ENCODE data around the gene NOXA1. TPM values are rescaled to one million over a fixed set of nuclear protein-coding genes. Genes with fewer than 3 reads are reported as not detected.

Gene NOXA1
- total RNA-seq, 1 donor from 2014 or later: 12.5 TPM

GRCh38 chr9:137387891-137388560, 35.2 kb upstream of the NOXA1 start:
- no peak for DNase-seq (ENCODE audit: low spot score)

DNA sequence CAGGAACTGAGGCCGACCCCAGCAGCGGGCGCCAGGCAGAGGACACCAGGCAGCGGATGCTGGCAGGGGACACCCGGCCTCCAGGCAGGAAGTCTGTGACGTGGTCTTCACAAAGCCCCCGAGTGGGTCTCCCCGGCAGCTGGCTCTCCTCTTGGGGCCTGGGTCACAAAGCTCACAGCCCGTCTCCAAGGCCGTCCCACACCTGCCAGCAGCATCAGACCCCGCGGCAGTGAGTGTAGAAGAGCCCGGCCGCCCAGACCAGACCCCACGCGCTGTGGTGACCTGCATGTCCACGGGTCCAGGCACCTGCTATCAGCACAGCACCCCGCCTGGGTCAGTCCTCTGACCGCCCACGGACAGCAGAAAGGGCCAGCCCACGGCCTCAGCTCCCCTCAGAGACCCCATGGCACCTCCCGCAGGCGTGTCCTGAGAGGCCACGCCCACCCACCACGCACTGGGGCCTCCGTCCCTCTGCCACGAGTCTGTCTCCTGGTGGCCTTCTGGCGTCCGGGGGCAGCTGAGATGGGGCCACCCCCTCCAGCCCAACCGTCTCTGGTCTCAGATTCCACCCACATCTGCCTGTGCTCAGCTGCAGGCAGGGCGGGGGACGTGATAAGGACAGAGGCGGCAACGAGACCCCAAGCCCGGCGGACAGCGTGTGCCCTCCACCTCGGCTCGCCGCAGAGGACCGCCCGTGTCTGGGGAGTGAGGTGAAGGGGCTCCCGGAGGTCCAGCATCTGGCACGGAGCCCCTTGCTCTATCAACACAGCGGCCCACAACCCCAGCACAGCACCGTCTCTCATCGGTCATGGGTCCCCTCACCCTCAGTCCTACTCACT, 34.4 kb upstream of the NOXA1 start:
- no peak for DNase-seq (ENCODE audit: low spot score)

GRCh38 chr9:137389428-137389746, 33.8 kb upstream of the NOXA1 start:
- DNase-seq (ENCODE audit: low spot score): no peak

GRCh38 chr9:137390553-137391410, 32.4 kb upstream of the NOXA1 start:
- DNase-seq (ENCODE audit: low spot score): no peak

- no peak for DNase-seq (ENCODE audit: low spot score)
Observed at GRCh38 chr9:137391411-137391754, 31.8 kb upstream of the NOXA1 start.

DNA sequence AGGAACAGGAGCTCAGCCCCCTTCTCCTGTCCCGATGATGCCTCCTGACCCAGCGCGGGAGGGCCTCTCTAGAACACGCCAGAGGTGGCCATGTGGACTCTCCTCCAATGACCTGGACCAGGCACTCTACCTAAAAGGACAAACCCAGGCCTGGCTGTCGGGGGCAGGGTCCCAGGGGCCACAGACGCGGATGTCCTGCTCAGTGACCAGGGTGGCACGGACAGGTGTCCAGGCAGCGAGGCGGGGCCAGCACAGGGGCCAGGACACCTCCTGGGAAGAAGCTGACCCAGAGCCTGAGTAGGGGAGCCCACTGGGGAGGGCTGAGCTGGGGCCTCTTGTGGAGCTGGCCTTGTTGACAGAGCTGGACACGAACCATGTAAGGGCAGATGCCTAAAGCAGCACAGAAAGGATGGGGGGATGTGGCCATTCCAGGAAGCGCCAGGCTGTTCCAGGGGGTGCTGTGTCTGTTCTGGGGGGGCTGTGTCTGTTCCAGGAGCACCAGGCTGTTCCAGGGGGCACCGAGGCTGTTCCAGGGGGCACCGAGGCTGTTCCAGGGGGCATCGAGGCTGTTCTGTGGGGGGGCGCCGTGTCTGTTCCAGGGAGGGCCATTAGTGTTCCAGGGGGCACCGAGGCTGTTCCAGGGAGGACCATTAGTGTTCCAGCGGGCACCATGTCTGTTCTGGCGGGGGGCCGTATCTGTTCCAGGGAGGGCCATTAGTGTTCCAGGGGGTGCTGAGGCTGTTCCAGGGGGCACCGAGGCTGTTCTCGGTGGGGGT, 30.8 kb upstream of the NOXA1 start:
- DNase-seq (ENCODE audit: low spot score): no peak

- DNase-seq (ENCODE audit: low spot score): no peak
Observed at GRCh38 chr9:137393176-137394150, 29.7 kb upstream of the NOXA1 start.

GRCh38 chr9:137394866-137395665, 28.1 kb upstream of the NOXA1 start:
- DNase-seq (ENCODE audit: low spot score): no peak

- DNase-seq (ENCODE audit: low spot score): no peak
Observed at GRCh38 chr9:137395666-137396010, 27.6 kb upstream of the NOXA1 start.

- no peak for DNase-seq (ENCODE audit: low spot score)
Observed at GRCh38 chr9:137396227-137396626, 27.0 kb upstream of the NOXA1 start.

GRCh38 chr9:137396634-137397367, 26.4 kb upstream of the NOXA1 start:
- no peak for DNase-seq (ENCODE audit: low spot score)

DNA sequence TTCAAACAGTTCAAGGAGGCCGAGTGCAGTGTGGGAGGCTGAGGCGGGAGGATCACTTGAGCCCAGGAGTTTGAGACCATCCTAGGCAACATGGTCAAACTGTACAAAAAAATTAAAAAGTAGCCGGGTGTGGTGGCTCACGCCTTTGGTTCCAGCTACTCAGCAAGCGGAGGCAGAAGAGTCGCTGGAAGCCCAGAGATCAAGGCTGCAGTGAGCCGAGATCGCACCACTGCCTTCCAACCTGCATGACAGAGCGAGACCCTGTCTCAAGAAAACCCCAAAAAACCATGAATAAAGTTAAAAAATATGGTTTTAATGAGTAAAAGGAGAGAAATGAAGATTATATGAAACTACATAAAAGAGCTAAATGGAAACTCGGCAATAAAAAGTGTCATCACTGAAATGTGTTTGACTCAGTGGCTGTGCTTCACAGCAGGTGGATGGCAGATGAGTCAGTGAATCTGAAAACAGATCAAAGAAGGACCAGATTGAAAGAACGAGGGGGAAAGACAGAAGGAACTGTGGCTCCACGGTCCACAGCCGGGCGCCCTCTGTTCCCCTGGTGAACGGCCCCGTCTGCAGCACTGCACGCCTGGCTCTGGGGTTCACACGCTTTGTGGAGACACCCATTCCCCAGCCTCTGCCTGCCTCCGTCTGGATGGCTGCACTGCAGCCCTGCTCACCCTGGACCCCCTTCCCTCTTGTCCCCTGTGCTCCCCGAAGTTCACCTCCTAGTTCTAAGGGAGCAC, 25.3 kb upstream of the NOXA1 start:
- DNase-seq (ENCODE audit: low spot score): no peak

DNA sequence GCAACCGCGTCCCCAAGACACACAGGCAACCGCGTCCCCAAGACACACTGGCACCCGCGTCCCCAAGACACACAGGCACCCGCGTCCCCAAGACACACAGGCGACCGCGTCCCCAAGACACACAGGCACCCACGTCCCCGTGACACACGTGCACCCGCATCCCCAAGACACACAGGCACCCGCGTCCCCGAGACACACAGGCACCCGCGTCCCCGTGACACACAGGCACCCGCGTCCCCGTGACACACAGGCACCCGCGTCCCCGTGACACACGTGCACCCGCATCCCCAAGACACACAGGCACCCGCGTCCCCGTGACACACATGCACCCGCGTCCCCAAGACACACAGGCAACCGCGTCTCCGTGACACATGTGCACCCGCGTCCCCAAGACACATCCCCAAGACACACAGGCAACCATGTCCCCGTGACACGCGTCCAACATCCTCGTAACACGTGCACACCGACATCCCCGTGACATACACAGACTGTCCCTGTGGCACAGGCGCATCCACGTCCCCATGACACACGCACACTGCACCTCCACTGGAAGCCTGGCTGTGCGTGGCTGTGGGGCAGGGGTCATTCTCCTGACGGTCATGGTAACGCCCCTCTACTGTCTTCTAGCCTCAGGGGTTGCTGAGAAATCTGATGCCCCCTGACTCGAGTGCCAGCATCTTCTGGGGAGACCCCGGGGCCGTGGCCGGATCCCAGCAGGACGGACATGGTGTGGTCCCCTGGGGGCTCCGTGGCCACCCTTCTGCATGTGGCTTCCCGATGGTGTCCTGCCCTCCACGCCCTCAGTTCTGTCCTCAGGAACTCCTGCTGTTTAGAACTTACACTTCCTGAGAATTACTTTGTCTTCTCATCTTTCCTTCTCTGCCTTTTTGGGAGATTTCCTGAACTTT, 24.4 kb upstream of the NOXA1 start:
- DNase-seq (ENCODE audit: low spot score): no peak

- DNase-seq (ENCODE audit: low spot score): no peak
Observed at GRCh38 chr9:137402746-137403145, 20.4 kb upstream of the NOXA1 start.

DNA sequence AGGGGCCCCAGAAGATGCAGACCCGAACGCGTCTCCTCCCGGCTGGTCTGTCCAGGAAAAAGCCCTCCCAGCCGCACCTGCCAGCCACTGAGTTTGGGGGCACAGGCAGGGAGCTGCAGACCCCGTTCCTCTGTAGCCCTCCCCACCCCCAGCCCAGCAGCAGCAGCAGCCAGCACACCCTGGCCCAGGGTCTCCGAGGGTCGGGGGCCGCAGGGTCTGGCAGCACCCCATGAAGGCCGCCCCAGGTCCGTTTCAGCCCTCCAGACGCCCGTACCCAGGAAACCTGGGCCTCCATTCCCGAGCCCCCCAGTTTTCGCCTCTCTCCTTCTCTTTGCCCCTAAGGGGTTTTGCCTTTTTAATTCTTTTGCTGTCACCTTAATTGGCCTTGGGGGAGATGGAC, 19.9 kb upstream of the NOXA1 start:
- DNase-seq (ENCODE audit: low spot score): no peak

DNA sequence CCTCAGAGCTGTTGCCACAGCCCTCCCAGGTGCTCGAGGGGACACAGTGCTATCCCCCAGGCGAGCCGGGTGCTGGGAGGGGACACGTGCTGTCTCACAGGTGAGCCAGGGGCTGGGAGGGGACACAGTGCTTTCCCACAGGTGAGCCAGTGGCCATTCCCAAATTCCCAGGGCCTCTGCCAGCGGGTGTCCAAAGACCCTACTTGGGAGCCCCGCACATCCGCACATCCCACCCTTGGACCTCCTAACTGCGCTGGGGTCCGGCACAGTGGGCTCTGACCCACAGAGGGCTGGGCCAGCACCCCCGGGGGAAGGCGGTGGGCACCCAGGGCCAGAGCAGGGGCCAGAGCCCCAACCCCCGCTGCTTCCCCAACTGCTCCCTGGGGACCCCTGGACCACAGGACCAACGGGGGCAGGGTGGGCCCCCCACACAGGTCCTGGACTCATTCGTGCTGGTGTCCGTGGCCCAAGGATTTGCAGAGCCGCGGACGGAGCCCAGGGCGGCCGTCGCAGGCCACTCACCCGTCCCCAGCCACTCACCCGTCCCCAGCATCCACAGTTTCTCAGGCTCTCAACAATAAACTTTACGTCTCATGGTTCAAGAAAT, 18.1 kb upstream of the NOXA1 start:
- DNase-seq (ENCODE audit: low spot score): no peak

- DNase-seq (ENCODE audit: low spot score): no peak
Observed at GRCh38 chr9:137405677-137406081, 17.5 kb upstream of the NOXA1 start.

All from ureter (tissue), 1 donor.